K562 (cell line): ENCODE data around the gene DAZAP1. TPM values are rescaled to one million over a fixed set of nuclear protein-coding genes. Genes with fewer than 3 reads are reported as not detected.

Experiments used
- ATAC-seq: fragments of 200-7000 bp; cut with Tn5 transposase; 3 replicates; pipeline ENCODE4 v1.9.1; 2020; ENCODE audit warnings: moderate library complexity
- BruUV-seq: library from RNA; stranded (reverse); fragments of 400-500 nt; replicated peaks from 2 replicates; lab custom pipeline; 2021; lab: Mats Ljungman, UMichigan
- CTCF ChIA-PET: fragments of 300-600 bp; formaldehyde crosslinking; extraction: SDS; loops from one replicate; lab custom pipeline; 2021; ENCODE audit warnings: low intra/inter-chr PET ratio; lab: Yijun Ruan, JAX
- POLR2A ChIA-PET: fragments of 300-600, 350-650 bp; sonication (Branson Sonifier 250); formaldehyde crosslinking; extraction: SDS; loops from one replicate; lab custom pipeline; 2021; ENCODE audit warnings: antibody characterized with exemption, inconsistent platforms; lab: Yijun Ruan, JAX
- DNase-seq, 4 experiments: peaks; one replicate each; pipeline versions ENCODE4 v3.0.0 to v3.0.0-alpha.2; 2011 to 2018; ENCODE audit warnings: low spot score in 3 of 4, mixed read lengths in 3 of 4; ENCODE audit errors: extremely low read depth in 1 of 4
- FAIRE-seq: peaks from 2 replicates; lab custom pipeline; 2011; peaks lifted over from hg19 to GRCh38; lab: Jason Lieb, UNC
- H2AFZ ChIP-seq: 2 replicates; pipeline ENCODE4 v1.6.0; 2011; ENCODE audit warnings: low read depth, low read length, control low read depth, inconsistent platforms
- H3K27ac ChIP-seq: fragments of 200-600 bp; 3 replicates; pipeline ENCODE4 v1.8.0; 2011; ENCODE audit warnings: low read depth, mild to moderate bottlenecking, control low read depth, inconsistent platforms, low read length, moderate library complexity, mixed read lengths; ENCODE audit errors: extremely low read depth
- H3K27me3 ChIP-seq, 2 experiments: fragments of 300-600 bp in 1 of 2; 2 replicates in 1 of 2; 3 replicates in 1 of 2; pipeline versions ENCODE4 v1.6.0 to v1.8.0; 2011; ENCODE audit warnings: inconsistent platforms in 2 of 2, low read length in 2 of 2, mild to moderate bottlenecking in 1 of 2, mixed read lengths in 1 of 2, moderate library complexity in 1 of 2; ENCODE audit not compliant: control insufficient read depth in 2 of 2, insufficient read depth in 2 of 2
- H3K36me3 ChIP-seq: fragments of 300-600 bp; 3 replicates; pipeline ENCODE4 v1.8.0; 2011; ENCODE audit warnings: mild to moderate bottlenecking, low read length, inconsistent platforms; ENCODE audit not compliant: control insufficient read depth, insufficient read depth
- H3K4me1 ChIP-seq, 2 experiments: fragments of 200-600 bp in 1 of 2; replicated peaks in 1 of 2; 2 replicates in 1 of 2; 3 replicates in 1 of 2; pipeline versions ENCODE4 v1.5.1 to v1.8.0; 2011; ENCODE audit warnings: inconsistent platforms in 2 of 2, low read length in 2 of 2, mild to moderate bottlenecking in 1 of 2, mixed read lengths in 1 of 2, moderate library complexity in 1 of 2; ENCODE audit not compliant: control insufficient read depth in 2 of 2, insufficient read depth in 2 of 2
- H3K4me2 ChIP-seq: 2 replicates; pipeline ENCODE4 v1.6.1; 2011; ENCODE audit warnings: low read length, control low read depth, inconsistent platforms, mixed read lengths; ENCODE audit not compliant: insufficient read depth
- H3K4me3 ChIP-seq: fragments of 200-600 bp; sonication (generic), shearing (Covaris generic); 2 replicates; pipeline ENCODE4 v1.5.1; 2016; ENCODE audit warnings: control low read depth, inconsistent platforms
- H3K79me2 ChIP-seq: fragments of 200-600 bp; 3 replicates; pipeline ENCODE4 v1.8.0; 2011; ENCODE audit warnings: low read length, inconsistent platforms; ENCODE audit not compliant: control insufficient read depth, insufficient read depth
- H3K9ac ChIP-seq, 2 experiments: 2 replicates each; pipeline versions ENCODE4 v1.6.0 to v1.6.1; 2011; ENCODE audit warnings: low read depth in 2 of 2, low read length in 2 of 2, control low read depth in 1 of 2, inconsistent platforms in 1 of 2, mild to moderate bottlenecking in 1 of 2, mixed read lengths in 1 of 2; ENCODE audit not compliant: insufficient read depth in 1 of 2
- H3K9me1 ChIP-seq: one replicate; pipeline ENCODE4 v1.6.0; 2011; ENCODE audit warnings: inconsistent platforms, mild to moderate bottlenecking, low read length, moderate library complexity; ENCODE audit not compliant: control insufficient read depth, insufficient read depth
- H3K9me3 ChIP-seq: replicated peaks from 2 replicates; pipeline ENCODE4 v1.5.1; 2011; ENCODE audit warnings: low read depth, low read length, inconsistent platforms; ENCODE audit not compliant: control insufficient read depth, insufficient read depth
- H4K20me1 ChIP-seq: replicated peaks from 2 replicates; pipeline ENCODE4 v1.6.1; 2011; ENCODE audit warnings: low read length, inconsistent platforms, mixed read lengths; ENCODE audit not compliant: control insufficient read depth, insufficient read depth
- EP400 ChIP-seq: fragments of 450-650 bp; IDR thresholded peaks from 2 replicates; pipeline ENCODE4 v1.6.1; 2017; ENCODE audit warnings: antibody characterized with exemption, mild to moderate bottlenecking, moderate library complexity
- MED1 ChIP-seq: sonication (generic); formaldehyde crosslinking; IDR thresholded peaks from 2 replicates; pipeline ENCODE4 v1.8.1; 2023; ENCODE audit warnings: missing genetic modification reagents, borderline replicate concordance
- NELFE ChIP-seq: IDR thresholded peaks from 2 replicates; pipeline ENCODE4 v1.6.1; 2011; ENCODE audit warnings: mild to moderate bottlenecking; ENCODE audit not compliant: insufficient read depth, insufficient read length
- NFIX ChIP-seq: fragments of 250-450 bp; sonication (Bioruptor Pico); IDR thresholded peaks from 2 replicates; pipeline ENCODE4 v1.4.0; 2020; ENCODE audit warnings: low read depth, mild to moderate bottlenecking, moderate library complexity
- SP1 ChIP-seq: sonication (generic); formaldehyde crosslinking; IDR thresholded peaks from 2 replicates; pipeline ENCODE4 v1.8.1; 2022; ENCODE audit warnings: mild to moderate bottlenecking, missing genetic modification reagents
- ZNF408 ChIP-seq: fragments of 250-450 bp; sonication (Bioruptor Pico); IDR thresholded peaks from 2 replicates; pipeline ENCODE4 v1.4.0; 2020; ENCODE audit warnings: low read depth, mild to moderate bottlenecking, moderate library complexity
- ZNF584 ChIP-seq: fragments of 200-800 bp; sonication (Bioruptor generic); IDR thresholded peaks from 2 replicates; pipeline ENCODE4 v1.6.1; 2016; ENCODE audit warnings: low read depth, mild to moderate bottlenecking, missing genetic modification characterization, missing compliant biosample characterization
- WGBS: fragments of 100-300 bp; shearing (Covaris generic); methylation state at CpG from one replicate; pipeline ENCODE4 v1.1.6; 2016; ENCODE audit warnings: low coverage, mixed read lengths; ENCODE audit not compliant: insufficient coverage; ENCODE audit errors: missing lambda C conversion rate; 5-methylcytosine and 5-hydroxymethylcytosine counted together
- in situ Hi-C: fragments of 300-500 bp; cut with MboI; formaldehyde crosslinking; loops from 4 replicates; pipeline ENCODE4 v1.15.0; 2018; ENCODE audit warnings: inconsistent platforms, mixed read lengths
- intact Hi-C: fragments of 100-400 bp; cut with micrococcal nuclease; formaldehyde crosslinking; loops from 2 replicates; pipeline ENCODE4 v1.14.2; 2022
- polyA plus RNA-seq, 8 experiments: library from polyadenylated mRNA; depleted of rRNA in 4 of 8; stranded (reverse) in 5 of 8; unstranded in 3 of 8; fragments of >200 nt; fragmentation: Nextera tagmentation in 2 of 8; fragmentation: Illumina TruSeq in 1 of 8; extraction: Ambion mirVana in 2 of 8; extraction: Trizol in 1 of 8; gene quantifications; 2 replicates each; pipeline versions ENCODE4 v1.2.1 to v1.2.3, GENCODE V29; 2011 to 2014; ENCODE audit warnings: inconsistent platforms in 1 of 8, missing spikeins in 1 of 8
- total RNA-seq, 7 experiments: library from RNA; depleted of rRNA in 6 of 7; stranded (reverse); fragments of >200 nt in 6 of 7; fragmentation: Illumina TruSeq in 2 of 7; extraction: Trizol in 2 of 7; gene quantifications; 2 replicates each; pipeline versions ENCODE4 v1.2.1 to v1.2.3, GENCODE V29; 2011 to 2021; ENCODE audit warnings: low replicate concordance in 1 of 7
- TF ChIP-seq, protein P1 (sequence below): fragments of 450-650 bp; formaldehyde crosslinking; IDR thresholded peaks from 2 replicates; pipeline ENCODE4 v1.4.0; 2022; ENCODE audit warnings: missing genetic modification characterization
- TF ChIP-seq, protein P2 (sequence below): sonication (generic); formaldehyde crosslinking; IDR thresholded peaks from 2 replicates; pipeline ENCODE4 v1.8.0; 2022; ENCODE audit warnings: mild to moderate bottlenecking, missing genetic modification reagents
- TF ChIP-seq, protein P3 (sequence below): fragments of 200-800 bp; sonication (Bioruptor generic); IDR thresholded peaks from 2 replicates; pipeline ENCODE4 v1.6.1; 2017; ENCODE audit warnings: missing genetic modification characterization, missing compliant biosample characterization
- TF ChIP-seq, protein P4 (sequence below), 3 experiments: fragments of 200-800 bp in 1 of 3; sonication (Bioruptor generic) in 1 of 3; sonication (generic) in 1 of 3; formaldehyde crosslinking in 1 of 3; IDR thresholded peaks; 2 replicates each; pipeline versions ENCODE4 v1.6.1 to v1.8.0; 2016 to 2022; ENCODE audit warnings: mild to moderate bottlenecking in 2 of 3, missing compliant biosample characterization in 2 of 3, missing genetic modification characterization in 2 of 3, missing genetic modification reagents in 1 of 3
- TF ChIP-seq, protein P5 (sequence below): fragments of 450-650 bp; IDR thresholded peaks from 2 replicates; pipeline ENCODE4 v1.6.1; 2016; ENCODE audit warnings: antibody characterized with exemption

The DAZAP1 gene
- total and polyA plus RNA-seq, 9 of the 15 experiments (the other 6 are each of a cell fraction or from before 2014, with no cell fraction given): 10.8 to 289 (median 142) TPM

DNA sequence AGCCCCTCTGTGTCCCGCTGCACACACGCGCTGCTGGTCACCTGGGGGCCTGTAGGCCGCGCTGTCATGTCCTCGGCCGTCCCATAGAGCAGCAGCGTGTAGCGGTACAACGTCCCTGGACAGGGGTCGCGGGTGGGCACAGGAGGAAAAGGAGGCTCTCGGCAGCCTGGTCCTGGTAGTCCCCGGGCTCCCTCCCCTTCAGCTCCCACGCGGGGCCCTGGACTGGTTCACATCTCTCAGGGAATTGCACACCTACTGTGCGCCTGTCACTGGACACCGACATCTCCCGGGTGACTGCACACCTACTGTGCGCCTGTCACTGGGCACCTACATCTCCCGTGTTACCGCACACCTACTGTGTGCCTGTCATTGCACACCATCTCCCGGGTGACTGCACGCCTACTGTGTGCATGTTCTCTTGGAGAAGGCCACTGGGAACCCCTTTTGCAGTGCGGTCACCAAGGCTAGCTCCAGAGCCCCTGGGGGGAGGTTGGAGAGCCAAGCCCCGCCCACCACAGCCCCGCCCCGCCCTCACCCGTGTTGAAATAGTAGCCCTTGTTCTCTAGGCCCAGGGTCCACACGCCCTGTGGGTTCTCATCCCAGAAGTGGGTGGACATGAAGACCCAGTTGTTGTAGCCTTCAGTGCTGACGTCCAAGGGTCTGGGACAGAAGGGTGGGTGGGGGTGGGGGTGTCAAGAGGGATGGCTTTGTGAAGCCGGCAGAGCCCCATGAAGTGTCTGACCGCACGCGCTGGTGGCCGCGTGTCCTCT, 75.2 kb downstream of the DAZAP1 start:
- H3K4me2 ChIP-seq: no peak overlapping the region
- peak overlapping the region in 1 of 2 experiments; percentile 10; a peak in 1 of 4 replicates for H3K9ac ChIP-seq
- BruUV-seq: no TSS peak
- in situ Hi-C loops (no loop called here), intact Hi-C loops (no loop called here)
- DNase-seq (peak in 3 of 4 experiments; percentile 52 to 59 (median 57)), ATAC-seq (no peak), FAIRE-seq (no peak)
- CTCF ChIA-PET: no interaction called here
- WGBS: 67% methylated on average over 25 of the region's 37 CpGs
- peaks cover under 1% of the 10 kb centered on the region; the same call in 1 of the 3 replicates for H3K36me3 ChIP-seq
- H3K79me2 ChIP-seq: peaks cover 15% of the 10 kb centered on the region
- no peaks in the 10 kb centered on the region for H3K9me3 ChIP-seq
- POLR2A ChIA-PET: interaction anchor here (1.0 kb wide), 1 partner anchor 8 kb away, joined by 4 read pairs; the partner anchor contains the start of gene REEP6
- H2AFZ ChIP-seq: no peak overlapping the region
- H3K27me3 ChIP-seq: no peaks in the 10 kb centered on the region
- H3K27ac ChIP-seq: no peak overlapping the region
- no peaks in the 10 kb centered on the region for H4K20me1 ChIP-seq
- no peaks in the 10 kb centered on the region for H3K9me1 ChIP-seq
- H3K4me1 ChIP-seq: peaks cover 2 to 63% of the 10 kb centered on the region in 2 experiments; a peak in 3 of 5 replicates
- H3K4me3 ChIP-seq: no peak overlapping the region
- no peak for TF ChIP-seq MED1 (CRISPR knock-in tag)
- TF ChIP-seq ZNF584: no peak
- TF ChIP-seq, protein P1, sequence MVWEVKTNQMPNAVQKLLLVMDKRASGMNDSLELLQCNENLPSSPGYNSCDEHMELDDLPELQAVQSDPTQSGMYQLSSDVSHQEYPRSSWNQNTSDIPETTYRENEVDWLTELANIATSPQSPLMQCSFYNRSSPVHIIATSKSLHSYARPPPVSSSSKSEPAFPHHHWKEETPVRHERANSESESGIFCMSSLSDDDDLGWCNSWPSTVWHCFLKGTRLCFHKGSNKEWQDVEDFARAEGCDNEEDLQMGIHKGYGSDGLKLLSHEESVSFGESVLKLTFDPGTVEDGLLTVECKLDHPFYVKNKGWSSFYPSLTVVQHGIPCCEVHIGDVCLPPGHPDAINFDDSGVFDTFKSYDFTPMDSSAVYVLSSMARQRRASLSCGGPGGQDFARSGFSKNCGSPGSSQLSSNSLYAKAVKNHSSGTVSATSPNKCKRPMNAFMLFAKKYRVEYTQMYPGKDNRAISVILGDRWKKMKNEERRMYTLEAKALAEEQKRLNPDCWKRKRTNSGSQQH (CRISPR knock-in tag): no peak
- TF ChIP-seq, protein P2, sequence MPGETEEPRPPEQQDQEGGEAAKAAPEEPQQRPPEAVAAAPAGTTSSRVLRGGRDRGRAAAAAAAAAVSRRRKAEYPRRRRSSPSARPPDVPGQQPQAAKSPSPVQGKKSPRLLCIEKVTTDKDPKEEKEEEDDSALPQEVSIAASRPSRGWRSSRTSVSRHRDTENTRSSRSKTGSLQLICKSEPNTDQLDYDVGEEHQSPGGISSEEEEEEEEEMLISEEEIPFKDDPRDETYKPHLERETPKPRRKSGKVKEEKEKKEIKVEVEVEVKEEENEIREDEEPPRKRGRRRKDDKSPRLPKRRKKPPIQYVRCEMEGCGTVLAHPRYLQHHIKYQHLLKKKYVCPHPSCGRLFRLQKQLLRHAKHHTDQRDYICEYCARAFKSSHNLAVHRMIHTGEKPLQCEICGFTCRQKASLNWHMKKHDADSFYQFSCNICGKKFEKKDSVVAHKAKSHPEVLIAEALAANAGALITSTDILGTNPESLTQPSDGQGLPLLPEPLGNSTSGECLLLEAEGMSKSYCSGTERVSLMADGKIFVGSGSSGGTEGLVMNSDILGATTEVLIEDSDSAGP (CRISPR knock-in tag): 0 out of 2 replicates have a peak, but pooled peaks have one; percentile 20
- TF ChIP-seq SP1 (CRISPR knock-in tag): 0 out of 2 replicates have a peak, but pooled peaks have one; percentile 53
- TF ChIP-seq NFIX (CRISPR knock-in tag): no peak
- no peak for TF ChIP-seq ZNF408
- no peak for TF ChIP-seq NELFE
- TF ChIP-seq, protein P3, sequence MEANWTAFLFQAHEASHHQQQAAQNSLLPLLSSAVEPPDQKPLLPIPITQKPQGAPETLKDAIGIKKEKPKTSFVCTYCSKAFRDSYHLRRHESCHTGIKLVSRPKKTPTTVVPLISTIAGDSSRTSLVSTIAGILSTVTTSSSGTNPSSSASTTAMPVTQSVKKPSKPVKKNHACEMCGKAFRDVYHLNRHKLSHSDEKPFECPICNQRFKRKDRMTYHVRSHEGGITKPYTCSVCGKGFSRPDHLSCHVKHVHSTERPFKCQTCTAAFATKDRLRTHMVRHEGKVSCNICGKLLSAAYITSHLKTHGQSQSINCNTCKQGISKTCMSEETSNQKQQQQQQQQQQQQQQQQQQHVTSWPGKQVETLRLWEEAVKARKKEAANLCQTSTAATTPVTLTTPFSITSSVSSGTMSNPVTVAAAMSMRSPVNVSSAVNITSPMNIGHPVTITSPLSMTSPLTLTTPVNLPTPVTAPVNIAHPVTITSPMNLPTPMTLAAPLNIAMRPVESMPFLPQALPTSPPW (CRISPR knock-in tag): peak; percentile 23; the same call in 1 of the 2 replicates
- no peak for TF ChIP-seq EP400
- TF ChIP-seq, protein P4, sequence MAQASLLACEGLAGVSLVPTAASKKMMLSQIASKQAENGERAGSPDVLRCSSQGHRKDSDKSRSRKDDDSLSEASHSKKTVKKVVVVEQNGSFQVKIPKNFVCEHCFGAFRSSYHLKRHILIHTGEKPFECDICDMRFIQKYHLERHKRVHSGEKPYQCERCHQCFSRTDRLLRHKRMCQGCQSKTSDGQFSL (CRISPR knock-in tag; IDR thresholded peaks at IDR 0.05): no peak
- TF ChIP-seq, protein P4 (tag; IDR thresholded peaks at IDR 0.05): 0 out of 4 replicates have a peak, but pooled peaks of 1 of the 2 experiments have one; percentile 30
- TF ChIP-seq, protein P5, sequence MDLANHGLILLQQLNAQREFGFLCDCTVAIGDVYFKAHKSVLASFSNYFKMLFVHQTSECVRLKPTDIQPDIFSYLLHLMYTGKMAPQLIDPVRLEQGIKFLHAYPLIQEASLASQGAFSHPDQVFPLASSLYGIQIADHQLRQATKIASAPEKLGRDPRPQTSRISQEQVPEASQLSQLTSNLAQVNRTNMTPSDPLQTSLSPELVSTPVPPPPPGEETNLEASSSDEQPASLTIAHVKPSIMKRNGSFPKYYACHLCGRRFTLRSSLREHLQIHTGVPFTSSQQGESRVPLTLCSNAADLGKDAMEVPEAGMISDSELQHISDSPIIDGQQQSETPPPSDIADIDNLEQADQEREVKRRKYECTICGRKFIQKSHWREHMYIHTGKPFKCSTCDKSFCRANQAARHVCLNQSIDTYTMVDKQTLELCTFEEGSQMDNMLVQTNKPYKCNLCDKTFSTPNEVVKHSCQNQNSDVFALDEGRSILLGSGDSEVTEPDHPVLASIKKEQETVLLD: peak; percentile 33; the same call in 1 of the 2 replicates
